Epithelial cell of esophagus (primary cell): Measurements from ENCODE around the gene PADI1.

Source experiments
- DNase-seq: peaks from one replicate; pipeline ENCODE4 v3.0.0; 2010; ENCODE audit warnings: low read depth
- H3K4me3 ChIP-seq: 2 replicates; pipeline ENCODE4 v1.5.1; 2011; ENCODE audit warnings: mild to moderate bottlenecking, low read length, control low read depth
- TF ChIP-seq, protein P1 (sequence below): IDR thresholded peaks from 2 replicates; pipeline ENCODE4 v1.5.1; 2011; ENCODE audit warnings: low read depth, mild to moderate bottlenecking, low read length, control low read depth, inconsistent platforms; ENCODE audit not compliant: insufficient read depth; ENCODE audit errors: missing control alignments

PADI1 gene

DNA sequence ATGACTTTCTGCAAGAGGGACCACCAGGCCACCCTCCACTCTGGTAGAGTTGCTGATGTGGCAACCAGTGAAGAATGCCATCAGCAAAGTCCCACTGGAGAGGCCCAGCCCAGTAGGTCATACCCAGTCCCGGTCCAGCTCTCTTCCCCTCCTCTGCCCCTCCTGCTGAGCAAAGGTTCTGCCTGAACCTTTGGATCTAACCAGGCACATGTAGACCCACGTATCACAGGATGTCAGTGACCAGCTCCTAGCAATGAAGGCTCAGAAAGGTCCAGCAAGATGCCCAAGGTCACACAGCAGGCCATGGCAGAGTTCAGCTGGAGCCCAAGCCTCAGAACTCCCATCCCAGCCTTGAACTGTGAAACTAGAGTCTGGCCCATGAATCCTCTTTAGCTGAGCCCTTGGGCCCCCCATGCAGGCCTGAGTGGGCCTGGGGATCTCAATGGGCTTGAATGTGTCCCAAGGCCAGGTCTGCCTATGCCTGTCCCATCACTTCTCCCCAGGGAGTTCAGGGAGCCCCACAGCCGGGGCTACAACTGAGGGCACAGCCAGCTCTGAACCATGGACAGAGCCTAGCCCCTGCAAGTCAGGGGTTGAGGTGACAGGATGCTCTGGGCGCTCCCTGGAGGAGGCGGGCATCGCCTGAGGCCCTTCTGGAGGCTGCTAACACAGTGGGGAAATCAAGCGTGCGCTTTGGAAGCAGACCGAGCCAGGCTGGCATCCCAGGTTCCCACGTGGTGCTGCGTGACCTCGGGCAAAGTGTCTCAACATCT, 21.4 kb upstream of the PADI1 start:
- TF ChIP-seq, protein P1, sequence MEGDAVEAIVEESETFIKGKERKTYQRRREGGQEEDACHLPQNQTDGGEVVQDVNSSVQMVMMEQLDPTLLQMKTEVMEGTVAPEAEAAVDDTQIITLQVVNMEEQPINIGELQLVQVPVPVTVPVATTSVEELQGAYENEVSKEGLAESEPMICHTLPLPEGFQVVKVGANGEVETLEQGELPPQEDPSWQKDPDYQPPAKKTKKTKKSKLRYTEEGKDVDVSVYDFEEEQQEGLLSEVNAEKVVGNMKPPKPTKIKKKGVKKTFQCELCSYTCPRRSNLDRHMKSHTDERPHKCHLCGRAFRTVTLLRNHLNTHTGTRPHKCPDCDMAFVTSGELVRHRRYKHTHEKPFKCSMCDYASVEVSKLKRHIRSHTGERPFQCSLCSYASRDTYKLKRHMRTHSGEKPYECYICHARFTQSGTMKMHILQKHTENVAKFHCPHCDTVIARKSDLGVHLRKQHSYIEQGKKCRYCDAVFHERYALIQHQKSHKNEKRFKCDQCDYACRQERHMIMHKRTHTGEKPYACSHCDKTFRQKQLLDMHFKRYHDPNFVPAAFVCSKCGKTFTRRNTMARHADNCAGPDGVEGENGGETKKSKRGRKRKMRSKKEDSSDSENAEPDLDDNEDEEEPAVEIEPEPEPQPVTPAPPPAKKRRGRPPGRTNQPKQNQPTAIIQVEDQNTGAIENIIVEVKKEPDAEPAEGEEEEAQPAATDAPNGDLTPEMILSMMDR, result no peak
- no peak for DNase-seq
- H3K4me3 ChIP-seq, result no peak overlapping the region

DNA sequence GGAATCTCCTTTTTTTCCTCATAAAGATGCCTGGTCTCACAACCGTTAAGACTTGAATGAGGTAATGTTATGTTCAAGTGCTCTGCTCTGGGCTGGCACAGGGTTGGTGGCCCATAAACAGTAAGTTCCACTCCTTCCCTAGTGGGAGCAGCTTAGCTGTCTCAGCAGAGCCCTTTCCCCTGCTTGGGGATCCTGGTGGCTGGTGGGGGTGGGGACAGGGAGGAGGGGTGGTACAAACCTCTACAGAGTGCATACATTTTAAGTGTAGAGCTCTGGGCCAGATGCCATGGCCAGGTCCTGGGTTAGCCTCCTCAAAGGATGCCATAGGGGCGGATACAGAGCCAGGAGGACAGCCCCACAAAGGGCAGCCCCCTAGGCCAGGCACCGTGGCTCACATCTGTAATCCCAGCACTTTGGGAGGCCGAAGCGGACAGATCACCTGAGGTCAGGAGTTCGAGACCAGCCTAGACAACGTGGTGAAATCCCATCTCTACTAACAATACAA, 20.7 kb upstream of the PADI1 start:
- DNase-seq, result no peak
- H3K4me3 ChIP-seq, result no peak overlapping the region
- TF ChIP-seq, protein P1, result no peak

DNA sequence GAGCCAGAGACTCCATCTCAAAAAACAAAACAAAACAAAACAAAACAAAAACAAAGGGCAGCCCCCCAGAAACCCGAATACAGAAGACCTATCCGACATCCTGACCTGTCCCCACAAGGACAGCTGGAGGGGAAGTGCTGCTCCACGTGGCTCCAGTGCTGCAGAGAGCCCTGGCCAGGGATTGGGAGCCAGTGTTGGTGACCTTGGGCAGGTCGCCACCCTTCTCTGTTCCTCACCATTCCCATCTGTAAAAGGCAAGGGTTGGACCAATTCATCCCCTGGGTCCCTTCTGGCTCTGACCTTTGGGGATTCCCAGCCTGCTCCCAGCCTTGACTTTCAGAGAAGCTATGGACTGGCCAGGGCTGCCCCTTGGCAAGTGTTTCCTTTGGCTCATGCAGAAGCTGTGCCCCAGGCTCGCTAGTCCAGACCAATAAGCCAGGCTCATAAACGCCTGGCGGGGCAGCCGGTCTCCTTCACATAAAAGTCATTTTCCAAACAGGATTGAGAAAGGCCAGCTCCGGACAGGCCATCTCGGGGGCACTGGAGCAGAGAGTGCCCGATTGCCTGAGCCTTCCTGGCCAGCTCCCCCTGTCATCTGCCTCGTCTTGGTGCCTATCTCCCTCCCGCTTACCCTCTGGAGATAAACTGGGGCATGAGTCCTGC, 20.0 kb upstream of the PADI1 start:
- no peak overlapping the region for H3K4me3 ChIP-seq
- TF ChIP-seq, protein P1, result no peak
- DNase-seq, result no peak

DNA sequence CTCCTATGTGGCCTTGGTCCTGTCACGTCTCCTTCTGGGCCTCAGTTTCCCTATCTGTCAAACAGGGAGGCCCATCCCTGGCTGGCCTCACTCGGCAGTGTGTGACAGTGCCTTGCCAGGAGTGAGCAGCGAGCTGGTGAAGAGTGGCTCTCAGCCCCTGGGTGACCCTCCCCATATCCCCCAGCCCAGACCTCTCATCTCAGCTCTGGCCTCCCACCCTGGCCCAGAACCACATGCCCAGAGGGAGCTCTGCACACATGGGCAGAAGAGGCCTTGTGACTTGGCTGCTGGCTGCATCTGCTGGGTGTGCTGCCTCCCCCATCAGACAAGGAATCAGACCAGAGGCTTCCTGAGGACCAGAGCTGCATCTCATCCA, 19.5 kb upstream of the PADI1 start:
- no peak overlapping the region for H3K4me3 ChIP-seq
- DNase-seq, result no peak
- TF ChIP-seq, protein P1, result no peak

DNA sequence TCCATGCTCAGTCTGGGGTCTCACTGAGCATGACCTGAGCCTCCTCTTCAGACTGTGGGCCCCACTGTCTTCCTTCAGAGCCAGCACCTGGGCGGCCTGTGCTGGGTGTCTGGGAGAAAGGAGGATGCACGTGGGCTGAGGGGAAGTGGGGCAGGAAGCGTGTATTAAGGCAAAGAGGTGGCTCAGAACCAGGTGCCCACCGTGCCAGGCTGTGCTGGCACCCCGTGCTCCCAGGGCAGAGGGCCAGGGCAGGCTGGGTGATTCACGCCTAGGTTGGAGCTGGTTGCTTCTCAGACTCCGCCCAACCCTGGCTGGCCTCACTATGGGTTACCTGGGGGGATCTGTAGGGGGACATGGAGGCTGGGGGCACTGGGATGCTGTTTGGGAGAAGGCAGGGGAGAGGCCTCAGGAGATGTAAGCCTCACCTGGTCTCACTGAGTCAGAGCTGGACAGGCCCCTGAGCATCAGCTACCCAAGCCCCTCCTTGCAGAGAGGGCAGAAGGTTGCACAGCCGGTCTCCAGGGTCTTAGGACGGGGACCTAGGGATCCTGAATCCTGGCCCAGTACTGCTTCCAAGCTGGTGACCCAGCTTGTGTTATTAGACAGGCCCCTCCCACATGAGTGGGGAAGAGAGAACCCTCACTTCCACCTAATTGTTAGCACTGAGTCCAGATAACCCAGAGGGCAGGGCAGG, 18.6 kb upstream of the PADI1 start:
- TF ChIP-seq, protein P1, result no peak
- DNase-seq, result no peak
- H3K4me3 ChIP-seq, result no peak overlapping the region

DNA sequence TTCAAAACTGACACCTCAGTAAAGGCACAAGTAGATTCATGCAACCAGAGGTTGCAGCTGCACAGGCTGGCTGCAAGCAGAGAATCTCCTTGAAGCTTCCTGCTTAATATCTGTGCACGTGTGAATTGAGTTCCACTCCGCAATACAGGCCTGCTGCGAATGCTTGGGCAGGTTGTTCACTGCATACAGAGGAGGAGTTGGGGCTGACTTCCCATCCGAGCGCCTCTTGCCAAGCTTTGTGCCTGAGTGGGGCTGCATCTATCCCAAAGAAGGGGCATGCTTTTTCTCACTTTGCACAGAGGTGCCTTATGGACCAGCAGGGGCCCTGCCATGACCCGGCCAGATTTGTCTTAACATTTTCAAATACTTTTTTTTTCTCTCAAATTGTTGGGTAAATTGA, 17.9 kb upstream of the PADI1 start:
- no peak overlapping the region for H3K4me3 ChIP-seq
- TF ChIP-seq, protein P1, result no peak
- no peak for DNase-seq

DNA sequence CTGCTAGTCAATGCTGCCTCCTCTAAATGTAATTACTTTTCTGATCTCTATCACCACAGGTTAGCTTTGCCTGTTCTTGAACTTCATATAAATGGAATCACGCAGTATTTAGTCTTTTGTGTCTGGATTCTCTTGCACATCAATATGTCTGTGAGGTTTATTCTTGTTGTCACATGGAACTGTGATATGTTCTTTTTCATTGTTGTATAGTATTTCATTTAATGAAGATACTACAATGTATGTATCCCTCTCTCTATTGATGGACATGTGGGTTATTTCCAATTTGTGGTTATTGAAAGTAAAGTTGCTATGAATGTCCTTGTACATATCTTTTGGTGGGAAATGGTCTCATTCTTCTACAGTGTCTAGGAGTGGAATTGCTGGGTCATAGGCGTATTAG, 16.7 kb upstream of the PADI1 start:
- no peak overlapping the region for H3K4me3 ChIP-seq
- TF ChIP-seq, protein P1, result no peak
- DNase-seq, result no peak
